K562 (cell line): Measurements from ENCODE around the gene TLN1. TPM values are rescaled to one million over a fixed set of nuclear protein-coding genes. Genes with fewer than 3 reads are reported as not detected.

Source experiments
- BCOR ChIP-seq: fragments of 450-650 bp; IDR thresholded peaks from 2 replicates; pipeline ENCODE4 v1.6.1; 2016
- ELK1 ChIP-seq: sonication (generic); formaldehyde crosslinking; IDR thresholded peaks from 2 replicates; pipeline ENCODE4 v1.8.1; 2022; ENCODE audit warnings: missing genetic modification reagents
- HSF4 ChIP-seq: fragments of 250-450 bp; sonication (Bioruptor Pico); IDR thresholded peaks from 2 replicates; pipeline ENCODE4 v2.1.2; 2022; ENCODE audit warnings: mild to moderate bottlenecking, moderate library complexity, borderline replicate concordance
- NCOA4 ChIP-seq: fragments of 450-650 bp; IDR thresholded peaks from 2 replicates; pipeline ENCODE4 v1.6.1; 2018; ENCODE audit warnings: mild to moderate bottlenecking; ENCODE audit not compliant: partially characterized antibody
- PHTF2 ChIP-seq: fragments of 250-450 bp; sonication (Bioruptor Pico); IDR thresholded peaks from 2 replicates; pipeline ENCODE4 v1.5.0; 2021; ENCODE audit warnings: mild to moderate bottlenecking
- RBFOX2 ChIP-seq: fragments of 200-400 bp; formaldehyde crosslinking; IDR thresholded peaks from 2 replicates; pipeline ENCODE4 v1.6.1; 2017; ENCODE audit warnings: low read depth, mild to moderate bottlenecking, low read length, moderate library complexity
- SAFB2 ChIP-seq: fragments of 200-400 bp; formaldehyde crosslinking; IDR thresholded peaks from 2 replicates; pipeline ENCODE4 v1.6.1; 2018; ENCODE audit warnings: borderline replicate concordance, low read length, low read depth, moderate library complexity; ENCODE audit not compliant: severe bottlenecking
- SNAPC5 ChIP-seq: fragments of 250-450 bp; sonication (Bioruptor Pico); IDR thresholded peaks from 2 replicates; pipeline ENCODE4 v1.8.0; 2021; ENCODE audit warnings: moderate library complexity, mild to moderate bottlenecking, inconsistent platforms
- TBL1XR1 ChIP-seq, 2 experiments: IDR thresholded peaks; 2 replicates each; pipeline ENCODE4 v1.6.1; 2012; ENCODE audit warnings: improper control_type of control experiment in 2 of 2, low read length in 2 of 2, mild to moderate bottlenecking in 1 of 2
- ZFPM2 ChIP-seq: fragments of 250-450 bp; sonication (Bioruptor Pico); IDR thresholded peaks from 2 replicates; pipeline ENCODE4 v1.5.1; 2022; ENCODE audit warnings: mild to moderate bottlenecking
- ZNF23 ChIP-seq: fragments of 250-450 bp; sonication (Bioruptor Pico); IDR thresholded peaks from 2 replicates; pipeline ENCODE4 v1.4.0; 2020; ENCODE audit warnings: mild to moderate bottlenecking
- ZNF354B ChIP-seq: fragments of 250-450 bp; sonication (Bioruptor Pico); IDR thresholded peaks from 2 replicates; pipeline ENCODE4 v1.4.0; 2020
- polyA plus RNA-seq, 8 experiments: library from polyadenylated mRNA; depleted of rRNA in 4 of 8; stranded (reverse) in 5 of 8; unstranded in 3 of 8; fragments of >200 nt; fragmentation: Nextera tagmentation in 2 of 8; fragmentation: Illumina TruSeq in 1 of 8; extraction: Ambion mirVana in 2 of 8; extraction: Trizol in 1 of 8; gene quantifications; 2 replicates each; pipeline versions ENCODE4 v1.2.1 to v1.2.3, GENCODE V29; 2011 to 2014; ENCODE audit warnings: inconsistent platforms in 1 of 8, missing spikeins in 1 of 8
- total RNA-seq, 7 experiments: library from RNA; depleted of rRNA in 6 of 7; stranded (reverse); fragments of >200 nt in 6 of 7; fragmentation: Illumina TruSeq in 2 of 7; extraction: Trizol in 2 of 7; gene quantifications; 2 replicates each; pipeline versions ENCODE4 v1.2.1 to v1.2.3, GENCODE V29; 2011 to 2021; ENCODE audit warnings: low replicate concordance in 1 of 7
- TF ChIP-seq, protein P1 (sequence below): sonication (generic); formaldehyde crosslinking; IDR thresholded peaks from 2 replicates; pipeline ENCODE4 v1.8.1; 2023; ENCODE audit warnings: mild to moderate bottlenecking, missing genetic modification reagents
- TF ChIP-seq, protein P2 (sequence below): fragments of 200-800 bp; sonication (Bioruptor generic); IDR thresholded peaks from 2 replicates; pipeline ENCODE4 v1.6.1; 2016; ENCODE audit warnings: missing genetic modification characterization, missing compliant biosample characterization
- TF ChIP-seq, protein P3 (sequence below): fragments of 250-450 bp; sonication (Bioruptor Pico); IDR thresholded peaks from 2 replicates; pipeline ENCODE4 v1.5.0; 2021; ENCODE audit warnings: mild to moderate bottlenecking, moderate library complexity

Gene TLN1
- total and polyA plus RNA-seq, 9 of the 15 experiments (the other 6 are each of a cell fraction or from before 2014, with no cell fraction given): 3.6 to 240 (median 54.8) TPM

- TF ChIP-seq SAFB2 (no peak), BCOR (peak; percentile 73; the same call in 1 of the 2 replicates), ELK1 (CRISPR knock-in tag) (no peak), ZNF23 (CRISPR knock-in tag) (no peak), HSF4 (CRISPR knock-in tag) (no peak), ZNF354B (CRISPR knock-in tag) (no peak), NCOA4 (peak; percentile 59), PHTF2 (CRISPR knock-in tag) (no peak), SNAPC5 (CRISPR knock-in tag) (no peak), TBL1XR1 (IDR thresholded peaks at IDR 0.05; ENCODE audit: low read length in 2 of 2) (peak in 1 of 2 experiments; percentile 75; a peak in 1 of 4 replicates), RBFOX2 (peak; percentile 65), ZFPM2 (CRISPR knock-in tag) (no peak)
- TF ChIP-seq, protein P1, sequence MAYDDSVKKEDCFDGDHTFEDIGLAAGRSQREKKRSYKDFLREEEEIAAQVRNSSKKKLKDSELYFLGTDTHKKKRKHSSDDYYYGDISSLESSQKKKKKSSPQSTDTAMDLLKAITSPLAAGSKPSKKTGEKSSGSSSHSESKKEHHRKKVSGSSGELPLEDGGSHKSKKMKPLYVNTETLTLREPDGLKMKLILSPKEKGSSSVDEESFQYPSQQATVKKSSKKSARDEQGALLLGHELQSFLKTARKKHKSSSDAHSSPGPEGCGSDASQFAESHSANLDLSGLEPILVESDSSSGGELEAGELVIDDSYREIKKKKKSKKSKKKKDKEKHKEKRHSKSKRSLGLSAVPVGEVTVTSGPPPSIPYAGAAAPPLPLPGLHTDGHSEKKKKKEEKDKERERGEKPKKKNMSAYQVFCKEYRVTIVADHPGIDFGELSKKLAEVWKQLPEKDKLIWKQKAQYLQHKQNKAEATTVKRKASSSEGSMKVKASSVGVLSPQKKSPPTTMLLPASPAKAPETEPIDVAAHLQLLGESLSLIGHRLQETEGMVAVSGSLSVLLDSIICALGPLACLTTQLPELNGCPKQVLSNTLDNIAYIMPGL (CRISPR knock-in tag): no peak
- TF ChIP-seq, protein P2, sequence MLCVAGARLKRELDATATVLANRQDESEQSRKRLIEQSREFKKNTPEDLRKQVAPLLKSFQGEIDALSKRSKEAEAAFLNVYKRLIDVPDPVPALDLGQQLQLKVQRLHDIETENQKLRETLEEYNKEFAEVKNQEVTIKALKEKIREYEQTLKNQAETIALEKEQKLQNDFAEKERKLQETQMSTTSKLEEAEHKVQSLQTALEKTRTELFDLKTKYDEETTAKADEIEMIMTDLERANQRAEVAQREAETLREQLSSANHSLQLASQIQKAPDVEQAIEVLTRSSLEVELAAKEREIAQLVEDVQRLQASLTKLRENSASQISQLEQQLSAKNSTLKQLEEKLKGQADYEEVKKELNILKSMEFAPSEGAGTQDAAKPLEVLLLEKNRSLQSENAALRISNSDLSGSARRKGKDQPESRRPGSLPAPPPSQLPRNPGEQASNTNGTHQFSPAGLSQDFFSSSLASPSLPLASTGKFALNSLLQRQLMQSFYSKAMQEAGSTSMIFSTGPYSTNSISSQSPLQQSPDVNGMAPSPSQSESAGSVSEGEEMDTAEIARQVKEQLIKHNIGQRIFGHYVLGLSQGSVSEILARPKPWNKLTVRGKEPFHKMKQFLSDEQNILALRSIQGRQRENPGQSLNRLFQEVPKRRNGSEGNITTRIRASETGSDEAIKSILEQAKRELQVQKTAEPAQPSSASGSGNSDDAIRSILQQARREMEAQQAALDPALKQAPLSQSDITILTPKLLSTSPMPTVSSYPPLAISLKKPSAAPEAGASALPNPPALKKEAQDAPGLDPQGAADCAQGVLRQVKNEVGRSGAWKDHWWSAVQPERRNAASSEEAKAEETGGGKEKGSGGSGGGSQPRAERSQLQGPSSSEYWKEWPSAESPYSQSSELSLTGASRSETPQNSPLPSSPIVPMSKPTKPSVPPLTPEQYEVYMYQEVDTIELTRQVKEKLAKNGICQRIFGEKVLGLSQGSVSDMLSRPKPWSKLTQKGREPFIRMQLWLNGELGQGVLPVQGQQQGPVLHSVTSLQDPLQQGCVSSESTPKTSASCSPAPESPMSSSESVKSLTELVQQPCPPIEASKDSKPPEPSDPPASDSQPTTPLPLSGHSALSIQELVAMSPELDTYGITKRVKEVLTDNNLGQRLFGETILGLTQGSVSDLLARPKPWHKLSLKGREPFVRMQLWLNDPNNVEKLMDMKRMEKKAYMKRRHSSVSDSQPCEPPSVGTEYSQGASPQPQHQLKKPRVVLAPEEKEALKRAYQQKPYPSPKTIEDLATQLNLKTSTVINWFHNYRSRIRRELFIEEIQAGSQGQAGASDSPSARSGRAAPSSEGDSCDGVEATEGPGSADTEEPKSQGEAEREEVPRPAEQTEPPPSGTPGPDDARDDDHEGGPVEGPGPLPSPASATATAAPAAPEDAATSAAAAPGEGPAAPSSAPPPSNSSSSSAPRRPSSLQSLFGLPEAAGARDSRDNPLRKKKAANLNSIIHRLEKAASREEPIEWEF: no peak
- TF ChIP-seq, protein P3, sequence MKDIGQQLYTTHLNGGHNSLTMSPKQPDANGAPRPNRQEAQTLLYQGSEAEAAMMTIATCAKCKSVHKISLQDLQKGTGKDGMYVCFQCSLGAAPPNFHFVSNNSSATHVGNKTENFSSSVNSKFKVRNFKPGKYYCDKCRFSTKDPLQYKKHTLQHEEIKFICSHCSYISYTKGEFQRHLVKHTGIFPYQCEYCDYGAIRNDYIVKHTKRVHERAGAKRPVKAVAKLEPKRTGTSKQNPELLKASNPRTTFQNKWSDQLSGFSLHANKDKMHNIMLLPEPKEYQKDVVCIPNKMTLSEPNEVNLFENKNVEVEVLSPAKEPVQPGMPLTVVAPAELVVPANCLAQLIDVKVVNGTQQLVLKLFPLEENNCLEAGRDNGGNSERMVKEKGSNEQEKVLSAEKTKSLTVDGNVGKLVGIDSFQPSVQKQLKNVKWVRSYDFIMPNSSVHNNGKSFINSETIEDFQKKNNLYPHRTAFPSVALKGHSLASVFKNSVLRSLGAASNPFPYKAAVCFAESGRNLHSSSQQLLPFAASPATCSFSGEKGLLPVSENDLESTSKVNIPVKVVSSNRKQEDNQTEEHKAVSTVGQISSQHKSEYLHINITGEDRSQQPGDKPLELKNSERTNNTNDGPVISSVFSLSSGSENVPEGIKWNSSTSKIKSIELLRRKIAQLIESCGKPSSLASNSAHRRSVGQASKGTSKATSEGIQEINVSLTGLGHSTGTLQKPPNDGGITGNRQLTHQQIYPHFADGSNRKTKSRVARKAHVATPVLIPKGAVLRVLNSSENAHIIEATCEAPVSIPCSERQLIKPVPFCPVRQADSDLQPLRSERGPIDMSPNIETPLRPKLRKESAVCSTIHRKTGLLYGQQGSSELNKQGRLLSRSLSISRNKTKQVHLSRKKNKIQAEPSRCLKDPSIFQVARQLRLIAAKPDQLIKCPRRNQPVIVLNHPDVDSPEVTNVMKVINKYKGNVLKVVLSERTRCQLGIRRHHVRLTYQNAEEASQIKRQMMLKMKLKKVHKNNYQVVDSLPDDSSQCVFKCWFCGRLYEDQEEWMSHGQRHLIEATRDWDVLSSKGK: no peak
Observed at GRCh38 chr9:35728041-35728971, 3.7 kb downstream of the TLN1 start (continued).
